Upper lobe of left lung (tissue), 6 donors: ENCODE results near the gene TMX1. TPM values are rescaled to one million over a fixed set of nuclear protein-coding genes. Genes with fewer than 3 reads are reported as not detected.

Source experiments
- ATAC-seq, 2 donors: fragments of 200-7000 bp; cut with Tn5 transposase; one replicate each; pipeline ENCODE4 v1.9.1; 2022; ENCODE audit warnings: mild to moderate bottlenecking in 2 of 2, moderate library complexity in 2 of 2; ENCODE audit not compliant: low FRiP score in 2 of 2
- DNase-seq, 2 donors: peaks; one replicate each; pipeline ENCODE4 v3.0.0-alpha.2; 2019 to 2020
- H3K27ac ChIP-seq, 4 donors: fragments of 200-600 bp; sonication (generic); one replicate each; pipeline ENCODE4 v1.5.1; 2016 to 2019
- H3K27me3 ChIP-seq, 4 donors: fragments of 200-600 bp; sonication (generic); one replicate each; pipeline ENCODE4 v1.5.1; 2017 to 2019
- H3K36me3 ChIP-seq, 4 donors: fragments of 200-600 bp; sonication (generic); one replicate each; pipeline ENCODE4 v1.5.1; 2016 to 2019
- H3K4me1 ChIP-seq, 4 donors: fragments of 200-600 bp; sonication (generic); one replicate each; pipeline ENCODE4 v1.5.1; 2018 to 2019
- H3K4me3 ChIP-seq, 4 donors: fragments of 200-600 bp; sonication (generic); one replicate each; pipeline ENCODE4 v1.5.1; 2017 to 2019; ENCODE audit warnings: mild to moderate bottlenecking in 2 of 4, moderate library complexity in 1 of 4
- H3K9me3 ChIP-seq, 4 donors: fragments of 200-600 bp; sonication (generic); one replicate each; pipeline ENCODE4 v1.5.1; 2018 to 2019
- EP300 ChIP-seq, 4 donors: sonication (generic); formaldehyde crosslinking; IDR thresholded peaks; one replicate each; pipeline ENCODE4 v1.5.1; 2017; ENCODE audit warnings: antibody characterized with exemption in 4 of 4, control low read depth in 2 of 4
- POLR2A ChIP-seq, 4 donors: fragments of 450-650 bp; IDR thresholded peaks; one replicate each; pipeline ENCODE4 v1.5.1; 2016 to 2017; ENCODE audit warnings: antibody characterized with exemption in 4 of 4, mild to moderate bottlenecking in 2 of 4
- POLR2AphosphoS5 ChIP-seq, 2 donors: sonication (generic); formaldehyde crosslinking; IDR thresholded peaks; one replicate each; pipeline ENCODE4 v1.5.1; 2017; ENCODE audit warnings: antibody characterized with exemption in 2 of 2
- WGBS, 2 donors: methylation state at CpG; one replicate each; pipeline ENCODE4 v1.1.5; 2017 to 2018; 5-methylcytosine and 5-hydroxymethylcytosine counted together
- total RNA-seq, 6 donors: library from RNA; depleted of rRNA in 4 of 6; stranded (reverse); fragments of >200 nt in 4 of 6; gene quantifications; one replicate each; pipeline versions ENCODE4 v1.1.0 to v1.2.1, GENCODE V29; 2016 to 2021
- TF ChIP-seq, protein P1 (sequence below), 6 experiments: fragments of 450-650 bp in 4 of 6; fragments of 200-600 bp in 2 of 6; sonication (generic) in 2 of 6; IDR thresholded peaks; one replicate each; pipeline ENCODE4 v1.5.1; 2016 to 2019; ENCODE audit warnings: antibody characterized with exemption in 6 of 6
- donor health status: DM: no; HTN: no; CAD: no; lungs with moderate emphysema.
- donor health status: DM: no; HTN: yes; CAD: no; lungs with severe emphysema.

Gene TMX1
- total RNA-seq, 6 donors from 2014 or later: 9.7 to 34.3 (median 29.1) TPM

DNA sequence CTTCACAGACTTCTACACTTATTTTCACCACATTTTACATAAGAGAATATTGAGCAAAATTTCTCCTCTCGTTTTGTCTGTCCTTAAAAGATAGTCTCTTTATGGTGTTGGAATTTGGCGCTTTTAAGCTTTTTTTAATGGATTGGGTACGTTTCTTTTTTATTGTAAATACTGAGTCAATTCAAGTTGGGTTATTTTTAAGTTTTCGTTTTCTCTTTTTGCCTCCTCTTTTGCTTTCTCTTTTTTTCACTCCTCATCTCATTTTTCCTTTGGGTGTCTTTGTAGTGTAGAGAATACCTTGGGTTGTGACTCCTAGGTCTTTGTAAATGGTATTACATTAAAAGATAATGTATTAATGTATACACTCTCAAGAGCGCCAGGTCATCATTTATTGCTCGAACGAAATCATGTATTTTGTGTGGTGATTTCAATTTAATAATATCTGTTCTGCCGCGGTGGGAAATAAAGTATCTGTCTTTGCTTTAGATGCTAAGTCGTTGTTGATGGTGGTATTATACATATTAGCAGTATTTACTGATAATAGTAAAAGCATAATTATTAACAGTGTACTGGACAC, 845 bp downstream of the TMX1 start:
- peak overlapping the region; percentile 83 to 92 (median 88) for H3K27ac ChIP-seq
- no peaks in the 10 kb centered on the region for H3K27me3 ChIP-seq
- 10 to 19% methylated on average over 10 of the region's 10 CpGs for WGBS, 2 donors
- DNase-seq (no peak), ATAC-seq (no peak)
- H3K4me1 ChIP-seq: peaks cover 6 to 31% (median 19%) of the 10 kb centered on the region in 4 donors
- TF ChIP-seq, protein P1, sequence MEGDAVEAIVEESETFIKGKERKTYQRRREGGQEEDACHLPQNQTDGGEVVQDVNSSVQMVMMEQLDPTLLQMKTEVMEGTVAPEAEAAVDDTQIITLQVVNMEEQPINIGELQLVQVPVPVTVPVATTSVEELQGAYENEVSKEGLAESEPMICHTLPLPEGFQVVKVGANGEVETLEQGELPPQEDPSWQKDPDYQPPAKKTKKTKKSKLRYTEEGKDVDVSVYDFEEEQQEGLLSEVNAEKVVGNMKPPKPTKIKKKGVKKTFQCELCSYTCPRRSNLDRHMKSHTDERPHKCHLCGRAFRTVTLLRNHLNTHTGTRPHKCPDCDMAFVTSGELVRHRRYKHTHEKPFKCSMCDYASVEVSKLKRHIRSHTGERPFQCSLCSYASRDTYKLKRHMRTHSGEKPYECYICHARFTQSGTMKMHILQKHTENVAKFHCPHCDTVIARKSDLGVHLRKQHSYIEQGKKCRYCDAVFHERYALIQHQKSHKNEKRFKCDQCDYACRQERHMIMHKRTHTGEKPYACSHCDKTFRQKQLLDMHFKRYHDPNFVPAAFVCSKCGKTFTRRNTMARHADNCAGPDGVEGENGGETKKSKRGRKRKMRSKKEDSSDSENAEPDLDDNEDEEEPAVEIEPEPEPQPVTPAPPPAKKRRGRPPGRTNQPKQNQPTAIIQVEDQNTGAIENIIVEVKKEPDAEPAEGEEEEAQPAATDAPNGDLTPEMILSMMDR (IDR thresholded peaks at IDR 0.05): no peak
- TF ChIP-seq POLR2A (IDR thresholded peaks at IDR 0.05) (no peak), EP300 (IDR thresholded peaks at IDR 0.05) (no peak), POLR2AphosphoS5 (IDR thresholded peaks at IDR 0.05) (no peak)
- H3K4me3 ChIP-seq: peak overlapping the region; percentile 73 to 97 (median 90)
- H3K9me3 ChIP-seq: no peaks in the 10 kb centered on the region
- H3K36me3 ChIP-seq: peaks cover 0 to 6% (median 0%) of the 10 kb centered on the region in 4 donors

DNA sequence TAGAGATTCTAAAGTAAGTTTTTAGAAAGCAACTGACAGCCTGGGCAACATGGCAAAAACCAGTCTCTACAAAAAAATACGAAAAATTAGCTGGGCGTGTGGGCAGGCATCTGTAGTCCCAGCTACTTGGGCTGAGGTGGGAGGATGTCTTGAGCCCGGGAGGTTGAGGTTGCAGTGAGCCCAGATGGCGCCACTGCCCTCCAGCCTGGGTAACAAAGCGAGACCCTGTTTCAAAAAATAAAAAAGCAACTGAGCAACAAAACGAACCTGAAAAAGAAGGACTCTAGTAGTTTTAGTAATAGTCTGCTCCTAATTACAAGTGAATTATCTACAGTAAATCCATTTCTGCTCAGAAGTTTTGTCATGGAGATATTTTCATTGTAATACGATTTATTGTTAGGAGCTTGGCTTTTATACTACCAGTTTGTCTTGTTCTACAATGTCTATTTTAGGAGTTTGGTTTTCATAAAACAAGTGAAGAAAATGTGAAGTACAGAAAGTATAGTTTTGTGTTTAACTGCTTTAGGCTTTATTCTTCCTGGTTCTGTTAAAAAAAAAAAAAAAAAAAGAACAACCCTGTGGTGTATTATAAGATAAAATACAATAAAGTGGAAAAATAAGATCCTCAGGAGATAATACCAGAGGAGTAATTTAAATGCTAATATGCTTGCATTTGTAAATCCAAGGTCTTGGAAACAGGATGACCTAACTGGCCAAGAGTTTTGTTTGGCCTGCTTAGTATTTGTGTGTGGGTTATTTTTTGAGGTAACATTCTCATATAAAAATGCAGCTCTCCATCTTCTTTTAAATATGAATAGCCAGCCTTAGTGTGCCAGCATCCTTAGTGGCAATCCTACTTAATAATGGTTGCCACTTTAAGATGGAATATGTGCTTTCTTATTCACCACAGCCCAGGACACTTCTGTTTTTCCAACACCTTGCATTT, 2.8 kb downstream of the TMX1 start:
- Histone ChIP-seq H3K27me3 (no peaks in the 10 kb centered on the region), H3K27ac (no peak overlapping the region), H3K4me1 (peaks cover 6 to 31% (median 19%) of the 10 kb centered on the region in 4 donors), H3K4me3 (no peak overlapping the region), H3K9me3 (no peaks in the 10 kb centered on the region), H3K36me3 (peaks cover 0 to 15% (median 7%) of the 10 kb centered on the region in 4 donors)
- DNase-seq (no peak), ATAC-seq (no peak)
- no peak for TF ChIP-seq POLR2A (IDR thresholded peaks at IDR 0.05)
- no peak for TF ChIP-seq POLR2AphosphoS5 (IDR thresholded peaks at IDR 0.05)
- TF ChIP-seq, protein P1 (IDR thresholded peaks at IDR 0.05): no peak
- no peak for TF ChIP-seq EP300 (IDR thresholded peaks at IDR 0.05)
- WGBS, 2 donors: 63 to 67% methylated on average over 7 of the region's 7 CpGs

DNA sequence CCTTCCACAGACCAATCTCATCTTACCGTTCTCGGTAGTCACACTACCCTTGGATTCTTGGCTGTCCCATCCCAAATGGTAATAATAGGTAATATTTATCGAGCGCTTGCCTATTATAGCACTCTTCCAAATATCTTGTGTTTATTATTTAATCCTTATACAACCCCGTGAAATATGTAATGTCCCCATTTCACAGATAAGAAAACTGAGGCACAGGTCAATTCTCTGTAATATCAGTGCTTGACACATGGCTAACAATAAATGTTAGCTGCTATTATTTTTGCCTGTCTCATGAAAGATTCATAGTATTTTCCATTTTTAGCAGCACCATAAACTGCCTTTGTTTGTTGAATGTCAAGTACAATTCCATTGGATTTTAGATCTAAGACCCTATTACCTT, 4.5 kb downstream of the TMX1 start:
- TF ChIP-seq POLR2A (IDR thresholded peaks at IDR 0.05): no peak
- TF ChIP-seq EP300 (IDR thresholded peaks at IDR 0.05): no peak
- TF ChIP-seq, protein P1 (IDR thresholded peaks at IDR 0.05): no peak
- no peak for TF ChIP-seq POLR2AphosphoS5 (IDR thresholded peaks at IDR 0.05)
- H3K27ac ChIP-seq: no peak overlapping the region
- peaks cover 6 to 24% (median 17%) of the 10 kb centered on the region in 4 donors for H3K4me1 ChIP-seq
- no peaks in the 10 kb centered on the region for H3K27me3 ChIP-seq
- ATAC-seq (no peak), DNase-seq (no peak)
- no peaks in the 10 kb centered on the region for H3K9me3 ChIP-seq
- H3K4me3 ChIP-seq: no peak overlapping the region
- WGBS, 2 donors: 96% methylated on average over 5 of the region's 5 CpGs
- H3K36me3 ChIP-seq: peaks cover 1 to 30% (median 11%) of the 10 kb centered on the region in 4 donors

DNA sequence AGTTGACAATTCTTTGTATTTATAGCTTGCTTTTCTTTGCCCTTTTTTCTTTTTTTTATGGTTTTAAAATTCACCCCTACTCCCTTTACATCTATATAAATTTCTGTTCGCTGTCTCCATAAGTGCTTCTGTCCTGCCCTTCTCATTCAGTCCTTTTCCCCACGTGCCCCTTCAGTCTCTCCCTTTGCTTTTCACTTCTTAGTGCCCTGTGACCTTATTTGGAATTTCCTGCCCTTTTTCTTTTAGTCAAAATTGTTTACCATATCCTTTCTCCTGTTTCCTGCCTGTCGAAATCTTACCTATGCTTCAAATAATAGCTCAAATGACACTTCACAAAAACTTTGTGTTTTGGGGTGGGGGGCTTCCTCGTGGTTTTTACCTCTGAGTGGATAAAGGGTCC, 6.0 kb downstream of the TMX1 start:
- Histone ChIP-seq H3K4me3 (no peak overlapping the region), H3K36me3 (peaks cover 9 to 44% (median 20%) of the 10 kb centered on the region in 4 donors), H3K4me1 (peaks cover 4 to 20% (median 16%) of the 10 kb centered on the region in 4 donors), H3K27ac (no peak overlapping the region), H3K9me3 (no peaks in the 10 kb centered on the region), H3K27me3 (no peaks in the 10 kb centered on the region)
- WGBS, 2 donors: 50 to 60% methylated on average over 4 of the region's 4 CpGs
- ATAC-seq (no peak), DNase-seq (no peak)
- TF ChIP-seq POLR2A (IDR thresholded peaks at IDR 0.05): no peak
- TF ChIP-seq POLR2AphosphoS5 (IDR thresholded peaks at IDR 0.05): no peak
- TF ChIP-seq EP300 (IDR thresholded peaks at IDR 0.05): no peak
- TF ChIP-seq, protein P1 (IDR thresholded peaks at IDR 0.05): no peak
